GM21737 (cell line): ENCODE results near the gene NLRX1.
A peak's percentile ranks its signal among the peaks of the same experiment; 100 is the strongest.
"Not testable (repeated sequence)": the region's sequence is repeated elsewhere in the genome, so short reads cannot be mapped to it uniquely, and the experiment has no call there.

Experiments used
- ATAC-seq: cut with Tn5 transposase; IDR thresholded peaks from one replicate; pipeline ENCODE4 v1.9.1; 2021; ENCODE audit warnings: mild to moderate bottlenecking, moderate library complexity; ENCODE audit not compliant: unreplicated experiment

The NLRX1 gene

GRCh38 chr11:119168471-119169281 lies at the start of gene NLRX1:
Gene NLRX1, plus strand, starts transcription at chr11:119168725. Its CDS starts 2,679 bp downstream, at chr11:119171404.
- peak; percentile 87 for ATAC-seq

DNA sequence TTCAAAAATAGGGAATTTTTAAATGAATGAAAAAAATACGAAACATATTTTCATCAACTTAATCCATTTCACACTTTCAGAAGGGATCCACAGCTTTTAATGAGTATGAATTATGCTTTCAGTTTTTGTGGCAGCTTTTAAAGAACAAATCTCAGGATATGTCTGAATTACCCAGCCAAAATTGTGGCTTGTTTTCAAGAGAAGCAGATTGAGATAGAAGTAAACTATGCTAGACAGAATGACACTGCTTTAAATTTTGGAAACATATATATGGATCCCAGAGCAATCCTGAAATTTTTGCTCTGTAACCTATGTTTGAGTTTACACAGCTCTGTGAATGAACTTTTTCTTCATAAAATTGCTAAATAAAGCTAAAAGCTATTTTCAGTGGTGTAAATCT lies 49.6 kb upstream of the NLRX1 start:
- ATAC-seq: no peak

- ATAC-seq: no peak
Measured at GRCh38 chr11:119120639-119121007, 47.9 kb upstream of the NLRX1 start.

GRCh38 chr11:119121008-119121810 lies 47.3 kb upstream of the NLRX1 start, which contains the start of gene HINFP:
Gene HINFP, plus strand, starts transcription at chr11:119121580. Its CDS starts 5,365 bp downstream, at chr11:119126945.
- peak; percentile 94 for ATAC-seq

DNA sequence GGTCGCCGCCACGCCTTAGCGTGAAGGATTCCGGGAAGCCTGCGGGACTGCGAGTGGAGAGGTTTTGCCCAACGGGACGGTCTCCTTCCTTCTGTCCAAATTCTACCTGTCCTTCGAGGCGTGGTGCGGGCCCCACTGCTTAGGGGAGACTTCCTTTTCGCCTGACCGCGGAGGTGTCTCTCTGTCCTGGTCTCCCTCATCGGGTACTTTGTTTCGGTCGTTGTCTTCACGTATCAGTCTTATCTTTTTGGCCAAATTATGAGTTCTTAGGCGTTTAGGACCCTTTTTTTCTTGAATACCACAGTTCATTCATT lies 46.8 kb upstream of the NLRX1 start:
- ATAC-seq: peak; percentile 12

GRCh38 chr11:119125821-119126220 lies 42.7 kb upstream of the NLRX1 start:
- ATAC-seq: no peak

DNA sequence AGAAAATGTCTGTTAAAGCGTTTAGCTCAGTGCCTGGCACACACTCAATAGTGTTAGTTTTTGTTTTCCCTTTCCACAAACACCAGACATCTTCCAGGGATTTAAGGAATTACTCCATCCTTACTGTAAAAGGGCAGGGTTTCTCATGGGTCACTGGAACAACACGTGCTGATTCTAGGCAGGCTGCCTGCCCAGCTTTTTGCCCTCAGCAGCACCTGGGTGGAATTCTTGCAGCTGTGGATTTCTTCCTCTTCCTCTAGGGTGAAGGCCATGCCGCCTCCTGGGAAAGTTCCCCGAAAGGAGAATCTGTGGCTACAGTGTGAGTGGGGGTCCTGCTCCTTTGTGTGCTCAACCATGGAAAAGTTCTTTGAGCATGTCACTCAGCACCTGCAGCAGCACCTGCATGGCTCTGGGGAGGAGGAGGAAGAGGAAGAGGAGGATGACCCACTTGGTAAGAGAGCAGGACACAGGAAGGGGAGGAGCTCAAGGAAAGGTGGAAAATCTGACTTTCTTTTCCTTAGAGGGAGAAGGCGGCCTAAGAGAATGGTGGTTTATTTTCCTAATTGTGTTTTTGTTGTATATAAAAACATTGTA lies 41.8 kb upstream of the NLRX1 start:
- no peak for ATAC-seq

DNA sequence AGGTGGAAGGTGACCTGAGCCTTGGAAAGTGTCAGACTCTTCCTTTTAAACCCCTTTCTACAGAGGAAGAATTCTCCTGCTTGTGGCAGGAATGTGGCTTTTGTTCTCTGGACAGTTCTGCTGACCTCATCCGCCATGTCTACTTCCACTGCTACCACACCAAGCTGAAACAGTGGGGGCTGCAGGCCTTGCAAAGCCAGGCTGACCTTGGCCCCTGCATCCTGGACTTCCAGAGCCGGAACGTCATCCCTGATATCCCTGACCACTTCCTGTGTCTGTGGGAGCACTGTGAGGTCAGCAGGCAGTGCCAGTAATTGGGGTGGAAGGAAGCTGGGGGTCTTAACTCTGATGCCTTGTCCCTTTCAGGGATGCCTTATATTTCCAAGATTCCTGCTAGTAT lies 37.9 kb upstream of the NLRX1 start:
- no peak for ATAC-seq

- ATAC-seq: no peak
Measured at GRCh38 chr11:119134389-119134978, 34.0 kb upstream of the NLRX1 start.

GRCh38 chr11:119139276-119139675 lies 29.2 kb upstream of the NLRX1 start:
- not testable (repeated sequence) for ATAC-seq

- no peak for ATAC-seq
Measured at GRCh38 chr11:119144825-119145486, 23.6 kb upstream of the NLRX1 start.

- ATAC-seq: no peak
Measured at GRCh38 chr11:119145551-119145950, 23.0 kb upstream of the NLRX1 start.

GRCh38 chr11:119147604-119148333 lies 20.8 kb upstream of the NLRX1 start:
- no peak for ATAC-seq

- ATAC-seq: no peak
Measured at GRCh38 chr11:119148720-119149017, 19.9 kb upstream of the NLRX1 start.

- no peak for ATAC-seq
Measured at GRCh38 chr11:119149018-119149785, 19.3 kb upstream of the NLRX1 start, which contains the start of gene ABCG4. Gene ABCG4, plus strand, starts transcription at chr11:119149052. Its CDS starts 914 bp downstream, at chr11:119149966.

DNA sequence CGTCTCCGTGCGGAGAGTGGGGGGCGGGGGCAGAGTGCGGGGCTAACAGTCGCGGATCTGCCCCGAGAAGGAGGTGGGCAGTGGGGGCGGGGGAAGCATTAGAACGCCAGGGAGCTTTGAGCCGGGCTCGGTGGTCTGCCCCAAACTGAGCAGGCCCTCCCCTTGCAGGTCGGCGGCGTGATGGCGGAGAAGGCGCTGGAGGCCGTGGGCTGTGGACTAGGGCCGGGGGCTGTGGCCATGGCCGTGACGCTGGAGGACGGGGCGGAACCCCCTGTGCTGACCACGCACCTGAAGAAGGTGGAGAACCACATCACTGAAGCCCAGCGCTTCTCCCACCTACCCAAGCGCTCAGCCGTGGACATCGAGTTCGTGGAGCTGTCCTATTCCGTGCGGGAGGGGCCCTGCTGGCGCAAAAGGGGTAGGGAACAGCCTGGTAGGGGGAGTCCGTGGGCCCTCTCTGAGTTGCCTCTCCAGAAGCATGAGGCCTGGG lies 18.7 kb upstream of the NLRX1 start:
- ATAC-seq: no peak

- ATAC-seq: no peak
Measured at GRCh38 chr11:119152043-119152442, 16.5 kb upstream of the NLRX1 start.

GRCh38 chr11:119152604-119153003 lies 15.9 kb upstream of the NLRX1 start:
- ATAC-seq: no peak

- no peak for ATAC-seq
Measured at GRCh38 chr11:119153049-119153818, 15.3 kb upstream of the NLRX1 start.
